HG03520 (cell line): Measurements from ENCODE around the gene NUTM1.
"Not testable (repeated sequence)": the region's sequence is repeated elsewhere in the genome, so short reads cannot be mapped to it uniquely, and the experiment has no call there.

Experiments
- ATAC-seq: cut with Tn5 transposase; IDR thresholded peaks from one replicate; pipeline ENCODE4 v1.9.1; 2021; ENCODE audit warnings: mild to moderate bottlenecking, moderate library complexity; ENCODE audit not compliant: unreplicated experiment

Gene NUTM1

DNA sequence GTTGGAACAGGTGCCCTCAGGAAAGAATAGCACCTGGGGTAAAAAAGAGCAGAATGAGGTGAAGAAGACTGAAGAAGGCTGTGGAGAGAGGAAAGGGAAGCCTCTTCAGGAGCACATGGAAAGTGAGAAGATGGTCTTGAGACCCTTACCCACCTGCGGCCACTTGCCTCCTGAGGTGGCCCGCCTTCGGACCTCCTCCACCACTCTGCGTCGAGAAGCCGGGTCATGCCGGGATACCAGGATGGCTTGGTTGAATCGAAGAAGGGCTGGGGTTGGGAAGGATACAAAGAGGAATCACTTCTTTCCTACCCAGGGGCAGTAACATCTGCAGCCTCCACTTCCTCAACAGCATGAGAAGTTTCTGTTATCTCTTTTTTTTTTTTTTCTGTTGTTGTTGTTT, 20.9 kb downstream of the NUTM1 start:
- ATAC-seq, result no peak

GRCh38 chr15:34365091-34365825, 22.1 kb downstream of the NUTM1 start:
- ATAC-seq, result no peak

DNA sequence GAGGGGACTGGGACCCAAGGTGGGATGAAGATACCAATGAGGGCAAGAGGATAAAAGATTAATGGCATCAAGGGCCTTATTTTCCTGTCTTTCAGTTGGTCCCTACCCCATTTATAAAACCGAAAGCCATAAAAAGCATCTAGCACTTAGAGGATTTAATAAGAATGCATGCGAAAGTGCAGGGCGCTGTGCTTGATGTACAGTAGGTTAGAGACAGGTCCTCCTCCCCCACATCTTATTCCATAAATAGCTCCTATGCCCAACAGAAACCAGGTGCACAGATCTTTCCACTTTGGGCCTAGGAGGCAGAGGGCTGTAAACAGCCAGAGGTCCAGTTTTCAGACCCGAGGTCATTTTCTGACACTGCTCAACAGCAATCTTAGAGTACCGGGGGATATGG, 22.7 kb downstream of the NUTM1 start:
- no peak for ATAC-seq

- no peak for ATAC-seq
These were observed 23.4 kb downstream of the NUTM1 start for GRCh38 chr15:34366271-34367065.

GRCh38 chr15:34367101-34368081, 24.3 kb downstream of the NUTM1 start, which contains the start of gene LPCAT4:
TSS of gene LPCAT4 (minus strand) at chr15:34367196. CDS start at chr15:34367100, 96 bp downstream.
- ATAC-seq, result peak; percentile 70

DNA sequence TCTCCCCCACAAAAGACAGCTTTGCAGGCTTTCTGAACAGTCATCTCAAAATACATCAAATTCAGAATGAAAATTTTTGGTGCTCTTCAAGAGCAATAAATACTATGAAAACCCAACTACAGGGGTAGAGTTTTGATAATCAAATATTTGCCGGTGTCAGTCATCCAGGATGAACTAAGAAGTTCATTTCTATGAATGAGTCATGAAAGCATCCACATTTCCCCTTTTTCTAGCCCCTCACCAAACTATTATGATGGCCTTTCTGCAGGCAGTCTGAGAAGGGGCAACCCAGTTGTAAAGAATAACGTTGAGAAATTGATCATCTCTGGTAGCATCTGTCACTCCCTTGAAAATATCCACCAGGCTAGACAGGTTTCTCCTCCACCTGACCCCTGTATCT, 27.0 kb downstream of the NUTM1 start:
- ATAC-seq, result no peak

DNA sequence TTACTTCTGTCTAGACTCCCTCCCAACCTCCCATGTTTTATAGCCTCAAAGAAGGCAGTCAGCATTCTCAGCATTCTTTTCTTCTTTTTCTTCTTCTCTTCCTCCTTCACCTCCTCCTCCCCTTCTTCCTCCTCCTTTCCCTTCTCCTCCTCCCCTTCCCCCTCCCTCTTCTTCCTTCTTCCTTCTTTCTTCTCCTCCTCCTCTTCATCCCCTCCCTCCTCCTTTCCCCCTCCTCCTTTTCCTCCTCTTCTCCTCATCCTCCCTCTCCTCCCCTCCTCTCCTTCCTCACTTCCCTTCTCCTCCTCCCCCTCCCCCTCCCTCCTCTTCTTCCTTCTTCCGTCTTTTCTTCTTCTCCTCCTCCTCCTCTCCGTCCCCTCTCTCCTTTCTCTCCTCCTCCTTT, 27.5 kb downstream of the NUTM1 start:
- ATAC-seq, result no peak

DNA sequence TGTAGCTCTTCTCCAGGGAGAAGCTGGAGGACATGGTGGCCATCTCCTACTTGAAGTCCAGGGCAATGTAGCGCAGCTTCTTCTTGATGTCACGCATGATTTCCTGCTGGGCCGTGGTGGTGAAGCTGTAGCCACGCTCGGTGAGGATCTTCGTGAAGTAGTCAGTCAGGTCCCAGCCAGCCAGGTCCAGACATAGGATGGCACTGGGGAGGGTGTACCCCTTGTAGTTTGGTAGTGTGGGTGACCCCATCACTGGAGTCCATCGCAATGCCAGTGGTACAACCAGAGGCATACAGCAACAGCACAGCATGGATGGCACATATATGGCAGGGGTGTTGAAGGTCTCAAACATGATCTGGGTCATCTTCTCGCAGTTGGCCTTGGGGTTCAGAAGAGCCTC, 30.8 kb downstream of the NUTM1 start:
- no peak for ATAC-seq

GRCh38 chr15:34374816-34375215, 31.7 kb downstream of the NUTM1 start:
- no peak for ATAC-seq

DNA sequence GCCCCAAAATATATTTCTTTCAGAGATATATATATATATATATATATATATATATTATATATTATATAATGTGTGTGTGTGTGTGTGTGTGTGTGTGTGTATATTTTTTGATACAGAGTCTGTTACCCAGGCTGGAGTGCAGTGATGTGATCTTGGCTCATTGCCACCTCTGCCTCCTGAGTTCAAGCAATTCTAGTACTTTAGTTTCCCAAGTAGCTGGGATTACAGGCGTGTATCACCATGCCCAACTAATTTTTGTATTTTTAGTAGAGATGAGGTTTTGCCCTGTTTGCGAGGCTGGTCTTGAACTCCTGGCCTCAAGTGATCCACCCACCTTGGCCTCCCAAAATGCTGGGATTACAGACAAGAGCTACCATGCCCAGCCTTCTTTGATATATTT, 32.4 kb downstream of the NUTM1 start:
- not testable (repeated sequence) for ATAC-seq

- no peak for ATAC-seq
These were observed 33.7 kb downstream of the NUTM1 start for GRCh38 chr15:34376856-34377255.

DNA sequence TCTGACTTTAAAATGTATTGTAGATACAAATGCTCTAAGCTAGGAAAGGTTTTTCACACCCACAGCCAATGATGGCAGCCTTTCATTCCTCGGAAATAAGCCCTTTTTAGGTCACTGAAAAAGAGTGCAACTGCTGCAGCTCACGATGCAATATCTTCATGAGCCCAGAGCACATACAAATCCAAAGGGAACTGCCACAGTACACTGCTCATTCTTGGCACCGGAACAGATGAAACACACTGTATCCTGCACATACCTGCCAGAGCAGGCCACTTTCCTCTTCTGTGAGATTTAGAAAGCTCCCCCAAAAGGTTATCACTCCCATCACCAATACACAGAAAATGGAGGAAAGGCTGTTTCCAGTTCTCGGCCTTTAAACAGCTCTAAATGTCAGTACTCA, 37.4 kb downstream of the NUTM1 start:
- ATAC-seq, result not testable (repeated sequence)

- ATAC-seq, result not testable (repeated sequence)
These were observed 38.9 kb downstream of the NUTM1 start for GRCh38 chr15:34381829-34382521.

DNA sequence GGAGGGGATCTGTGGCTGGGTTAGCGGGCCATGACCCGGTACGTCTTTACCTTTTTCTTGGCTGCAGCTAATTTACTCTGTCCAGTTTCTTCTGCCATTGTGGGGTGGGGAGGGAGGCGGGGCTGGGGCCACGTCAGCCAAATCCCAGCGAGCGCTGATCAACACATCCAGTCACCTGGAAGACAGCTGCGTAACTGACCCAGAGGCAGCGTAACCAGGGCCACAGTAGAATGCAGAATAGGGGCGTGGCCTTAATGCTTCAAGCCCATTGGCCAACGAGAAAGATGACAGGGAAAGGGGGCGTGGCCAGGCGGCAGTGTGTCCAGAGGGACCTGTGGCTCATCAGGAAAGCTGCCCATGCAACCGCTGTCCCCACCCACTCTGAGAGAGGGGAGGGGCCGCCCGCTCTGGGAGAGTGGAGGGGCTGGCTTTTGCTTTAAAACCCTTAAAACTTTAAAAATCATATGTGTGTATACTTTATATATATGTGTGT, 46.5 kb downstream of the NUTM1 start:
- ATAC-seq, result not testable (repeated sequence)

DNA sequence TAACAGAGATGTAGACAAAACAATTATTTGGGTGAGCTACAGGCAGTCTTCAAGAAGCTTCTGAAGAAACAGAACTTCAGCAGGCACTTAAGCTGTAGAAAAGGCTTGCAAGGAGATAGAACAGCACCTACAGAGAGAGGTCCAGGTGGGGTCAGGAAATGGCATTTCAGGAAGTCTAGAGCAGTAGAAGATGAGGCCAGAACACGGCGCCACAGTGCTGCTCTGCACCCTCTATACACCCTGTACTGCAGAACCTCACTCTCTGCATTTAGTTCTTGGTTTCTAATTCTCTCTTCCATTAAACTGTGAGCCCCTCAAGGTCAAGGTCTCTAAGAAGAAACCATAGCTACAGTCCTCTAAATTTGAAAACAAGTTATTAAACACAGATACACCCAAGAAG, 49.9 kb downstream of the NUTM1 start:
- ATAC-seq, result not testable (repeated sequence)

GRCh38 chr15:34397637-34398259, 54.6 kb downstream of the NUTM1 start:
- not testable (repeated sequence) for ATAC-seq

DNA sequence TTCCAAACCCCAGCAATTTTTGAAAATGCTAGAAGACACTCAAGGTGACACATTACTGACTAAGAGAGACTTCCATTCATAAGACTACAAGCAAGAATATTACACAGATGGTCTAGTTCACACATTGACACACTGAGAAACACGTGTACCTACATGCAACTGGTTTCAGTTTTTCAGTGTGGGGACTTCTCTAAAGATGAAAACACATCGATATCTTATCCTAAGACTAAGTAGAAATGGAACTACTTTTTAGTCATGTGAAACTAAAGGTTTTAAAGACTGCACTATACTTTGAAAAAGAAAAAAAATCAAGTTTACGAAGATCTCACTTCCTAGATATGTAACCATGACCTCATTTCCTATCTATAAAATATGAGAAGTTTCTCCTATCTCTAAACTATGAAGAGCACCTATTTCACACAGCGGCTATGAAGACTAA, 60.1 kb downstream of the NUTM1 start:
- not testable (repeated sequence) for ATAC-seq

- ATAC-seq, result not testable (repeated sequence)
These were observed 60.8 kb downstream of the NUTM1 start for GRCh38 chr15:34403899-34404298.
